ENCODE data around the gene KRT15.

GRCh38 chr17:41553987-41554680 lies 35.4 kb upstream of the KRT15 start:
- TF ChIP-seq CTCF (IDR thresholded peaks at IDR 0.05; ENCODE audit: low read length) (no peak), EZH2 (IDR thresholded peaks at IDR 0.05; ENCODE audit: borderline replicate concordance, low read length) (no peak)

All from OCI-LY1 (cell line).